HepG2 (cell line): ENCODE results near the gene PSMA2.

Source experiments
- ARHGAP35 ChIP-seq: sonication (generic); formaldehyde crosslinking; IDR thresholded peaks from 2 replicates; pipeline ENCODE4 v1.9.0; 2022; ENCODE audit warnings: mild to moderate bottlenecking, inconsistent platforms, moderate library complexity, missing genetic modification reagents, borderline replicate concordance
- BRCA1 ChIP-seq: sonication (generic); formaldehyde crosslinking; IDR thresholded peaks from 2 replicates; pipeline ENCODE4 v1.4.0; 2020; ENCODE audit warnings: missing genetic modification reagents
- CCAR2 ChIP-seq: fragments of 200-400 bp; formaldehyde crosslinking; optimal IDR thresholded peaks from 2 replicates; pipeline ENCODE3; 2018; ENCODE audit warnings: low read depth, mild to moderate bottlenecking, low read length, moderate library complexity
- CENPX ChIP-seq: sonication (generic); formaldehyde crosslinking; IDR thresholded peaks from 2 replicates; pipeline ENCODE4 v1.9.0; 2021; ENCODE audit warnings: mild to moderate bottlenecking, missing genetic modification reagents, moderate library complexity
- FOXM1 ChIP-seq: sonication (generic); formaldehyde crosslinking; IDR thresholded peaks from 2 replicates; pipeline ENCODE4 v1.5.0; 2020; ENCODE audit warnings: missing genetic modification reagents
- KLF15 ChIP-seq: sonication (generic); formaldehyde crosslinking; IDR thresholded peaks from 2 replicates; pipeline ENCODE4 v1.8.1; 2023; ENCODE audit warnings: borderline replicate concordance, mild to moderate bottlenecking, inconsistent platforms, missing genetic modification reagents, mixed read lengths
- POLR2A ChIP-seq, 2 experiments: IDR thresholded peaks; 2 replicates each; pipeline ENCODE4 v1.6.1; 2011; ENCODE audit warnings: low read depth in 2 of 2, low read length in 2 of 2, mild to moderate bottlenecking in 1 of 2, moderate library complexity in 1 of 2; ENCODE audit not compliant: insufficient read depth in 1 of 2
- REST ChIP-seq, 2 experiments: IDR thresholded peaks; 2 replicates each; pipeline ENCODE4 v1.6.1; 2011 to 2012; ENCODE audit warnings: low read length in 2 of 2, borderline replicate concordance in 1 of 2, low read depth in 1 of 2, mild to moderate bottlenecking in 1 of 2, moderate library complexity in 1 of 2
- RXRA ChIP-seq: sonication (generic); formaldehyde crosslinking; IDR thresholded peaks from 2 replicates; pipeline ENCODE4 v1.5.1; 2020; ENCODE audit warnings: missing genetic modification reagents
- ZHX1 ChIP-seq: sonication (generic); formaldehyde crosslinking; IDR thresholded peaks from 2 replicates; pipeline ENCODE4 v1.8.1; 2022; ENCODE audit warnings: low read depth, mild to moderate bottlenecking, missing genetic modification reagents
- ZNF407 ChIP-seq: sonication (generic); formaldehyde crosslinking; IDR thresholded peaks from one replicate; pipeline ENCODE4 v1.5.1; 2020; ENCODE audit warnings: mild to moderate bottlenecking, missing genetic modification reagents; ENCODE audit errors: not compliant biosample characterization
- ZNF597 ChIP-seq: sonication (generic); formaldehyde crosslinking; IDR thresholded peaks from 2 replicates; pipeline ENCODE4 v1.5.0; 2020; ENCODE audit warnings: missing genetic modification reagents

DNA sequence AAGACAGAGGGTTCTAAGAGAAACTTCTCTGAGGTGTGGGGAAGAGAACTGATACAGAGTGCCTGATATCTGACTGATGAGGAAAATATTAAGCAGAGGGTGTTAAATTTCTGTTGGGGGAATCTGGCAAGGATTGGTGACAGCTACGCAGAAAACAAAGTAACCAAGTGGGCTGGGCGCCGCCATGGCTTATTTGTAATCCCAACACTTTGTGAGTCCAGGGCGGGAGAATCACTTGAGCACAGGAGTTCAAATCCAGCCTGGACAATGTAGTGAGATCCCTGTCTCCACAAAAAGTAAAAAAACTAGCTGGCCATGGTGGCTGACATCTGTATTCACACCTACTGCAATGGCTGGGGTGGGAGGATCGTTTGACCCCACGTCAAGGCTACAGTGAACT lies 18.0 kb downstream of the PSMA2 start:
- TF ChIP-seq KLF15 (CRISPR knock-in tag) (no peak), ZNF407 (CRISPR knock-in tag) (no peak), ZNF597 (CRISPR knock-in tag) (no peak), CENPX (CRISPR knock-in tag) (no peak), REST (IDR thresholded peaks at IDR 0.05; ENCODE audit: borderline replicate concordance in 1 of 2, low read depth in 1 of 2, low read length in 2 of 2) (no peak), POLR2A (IDR thresholded peaks at IDR 0.05; ENCODE audit: insufficient read depth in 1 of 2, low read depth in 2 of 2, low read length in 2 of 2) (no peak), CCAR2 (no peak), ZHX1 (CRISPR knock-in tag) (no peak), BRCA1 (CRISPR knock-in tag) (no peak), RXRA (CRISPR knock-in tag) (no peak), FOXM1 (no peak), ARHGAP35 (no peak)
